Measurements from ENCODE around the gene FGF12.

- TF ChIP-seq POLR2A (IDR thresholded peaks at IDR 0.05; ENCODE audit: insufficient read depth in 1 of 2, low read depth in 2 of 2, low read length in 2 of 2), result no peak
- no peak for TF ChIP-seq PRDM15 (CRISPR knock-in tag; IDR thresholded peaks at IDR 0.05)
Measured at GRCh38 chr3:192237992-192238608, 489.2 kb downstream of the FGF12 start.

Measured in HepG2 (cell line).